ENCODE measurements around the gene USE1.
A peak's percentile ranks its signal among the peaks of the same experiment; 100 is the strongest.

USE1 gene

GRCh38 chr19:17205237-17206140, 9.7 kb upstream of the USE1 start:
- peak; percentile 70 for DNase-seq (ENCODE audit: low read depth, low spot score)

GRCh38 chr19:17206736-17207581, 8.2 kb upstream of the USE1 start:
- DNase-seq (ENCODE audit: low read depth, low spot score): no peak

DNA sequence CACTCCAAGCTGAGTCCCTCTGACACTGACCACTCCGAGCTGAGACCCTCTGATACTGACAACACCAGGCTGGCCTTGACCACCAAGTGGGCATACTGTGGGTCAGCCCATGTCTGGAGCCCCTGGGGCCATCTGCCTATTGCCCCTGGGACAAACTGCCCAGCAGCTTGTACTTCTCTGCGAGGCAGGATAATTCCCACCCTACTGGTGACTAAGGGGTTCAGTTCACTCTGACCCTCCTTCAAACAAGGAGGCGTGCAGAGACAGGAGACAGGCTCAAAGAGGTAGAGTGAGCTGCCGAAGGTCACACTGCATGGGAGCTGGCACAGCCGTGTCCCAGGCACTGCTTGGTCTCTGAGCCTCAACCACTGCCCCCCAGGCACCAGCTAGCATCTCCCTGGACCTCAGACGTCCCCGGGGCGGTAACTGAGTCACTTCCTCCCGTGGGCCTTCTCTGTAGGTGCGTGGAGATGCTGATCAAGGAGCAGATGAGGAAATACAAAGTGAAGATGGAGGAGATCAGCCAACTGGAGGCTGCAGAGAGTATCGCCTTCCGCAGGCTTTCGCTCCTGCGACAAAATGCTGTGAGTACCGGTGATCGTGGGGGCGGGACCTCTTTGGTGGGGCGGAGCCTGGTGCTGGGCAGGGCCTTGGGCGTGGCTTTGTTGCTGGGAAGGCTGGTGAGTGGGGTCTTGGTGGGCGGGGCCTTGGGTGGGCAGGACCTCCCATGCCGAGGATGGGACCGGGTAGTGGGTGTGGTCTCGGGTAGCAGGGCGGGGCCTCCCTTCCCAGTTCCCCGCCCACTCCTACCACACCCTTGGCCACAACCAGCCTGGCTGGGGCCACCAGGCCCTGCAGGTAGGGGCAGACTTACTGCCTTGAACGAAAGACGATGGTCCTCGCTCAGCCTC, 5.8 kb upstream of the USE1 start:
- DNase-seq (ENCODE audit: low read depth, low spot score): peak; percentile 42

- DNase-seq (ENCODE audit: low read depth, low spot score): no peak
Measured at GRCh38 chr19:17210296-17210695, 4.9 kb upstream of the USE1 start.

- no peak for DNase-seq (ENCODE audit: low read depth, low spot score)
Measured at GRCh38 chr19:17211547-17212446, 3.4 kb upstream of the USE1 start.

- no peak for DNase-seq (ENCODE audit: low read depth, low spot score)
Measured at GRCh38 chr19:17213334-17213733, 1.8 kb upstream of the USE1 start.

GRCh38 chr19:17214508-17215126, 540 bp upstream of the USE1 start:
- DNase-seq (ENCODE audit: low read depth, low spot score): peak; percentile 24

- DNase-seq (ENCODE audit: low read depth, low spot score): no peak
Measured at GRCh38 chr19:17216058-17216670, 1.0 kb downstream of the USE1 start.

DNA sequence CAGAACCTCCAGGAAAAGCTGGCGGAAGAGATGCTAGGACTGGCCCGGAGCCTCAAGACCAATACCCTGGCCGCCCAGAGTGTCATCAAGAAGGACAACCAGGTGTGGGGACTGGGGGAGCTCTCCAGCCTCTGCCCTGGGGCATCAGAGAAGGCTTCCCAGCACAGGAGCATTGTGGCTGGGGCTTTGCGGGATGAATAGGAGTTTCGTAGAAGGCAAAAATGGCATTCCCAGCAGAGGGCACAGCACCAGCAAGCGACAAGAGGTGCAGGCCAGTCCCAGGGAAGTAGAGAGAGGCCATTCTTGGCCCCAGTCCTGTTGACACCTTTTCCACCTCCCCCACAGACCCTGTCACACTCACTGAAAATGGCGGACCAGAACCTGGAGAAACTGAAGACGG, 4.1 kb downstream of the USE1 start:
- no peak for DNase-seq (ENCODE audit: low read depth, low spot score)

DNA sequence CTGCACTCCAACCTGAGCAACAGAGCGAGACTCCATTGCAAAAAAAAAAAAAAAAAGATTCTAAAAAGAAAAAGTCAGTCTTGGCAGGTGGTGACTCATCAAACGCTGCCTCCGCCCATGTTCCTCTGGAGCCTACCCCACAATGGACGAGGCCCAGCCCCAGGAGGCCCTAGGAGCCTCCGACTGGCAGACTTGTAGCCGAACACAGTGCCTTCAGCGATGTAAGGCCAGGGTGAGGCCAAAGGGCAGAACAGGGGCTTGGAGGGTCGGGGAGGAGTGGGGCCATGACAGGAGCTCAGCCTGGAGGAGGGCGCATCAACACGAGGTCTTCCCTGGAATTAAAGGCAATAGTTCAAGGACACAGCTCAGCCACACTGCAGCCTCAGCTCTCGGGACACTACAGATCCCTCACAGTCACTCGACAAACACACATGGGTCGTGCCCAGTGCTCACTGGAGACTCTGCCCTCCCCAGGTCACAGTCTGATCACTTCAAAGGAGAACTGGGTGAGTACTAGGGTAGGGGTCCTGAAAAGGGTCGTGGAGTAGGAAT, 5.1 kb downstream of the USE1 start:
- peak; percentile 83 for DNase-seq (ENCODE audit: low read depth, low spot score)

DNA sequence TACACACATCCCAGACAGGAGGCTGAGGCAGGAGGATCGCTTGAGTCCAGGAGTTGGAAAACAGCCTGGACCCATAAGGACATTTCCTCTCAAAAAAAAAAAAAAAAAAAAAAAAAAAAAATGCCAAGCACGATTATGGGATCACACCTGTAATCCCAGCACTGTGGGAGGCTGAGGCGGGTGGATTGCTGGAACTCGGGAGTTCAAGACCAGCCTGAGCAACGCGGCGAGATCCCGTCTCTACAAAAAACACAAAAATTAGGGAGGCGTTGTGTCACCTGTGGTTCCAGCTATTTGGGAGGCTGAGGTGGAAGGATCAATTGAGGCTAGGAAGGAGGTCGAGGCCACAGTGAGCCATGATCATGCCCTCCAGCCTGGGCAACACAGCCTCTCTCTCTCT, 9.9 kb downstream of the USE1 start:
- DNase-seq (ENCODE audit: low read depth, low spot score): no peak

- DNase-seq (ENCODE audit: low read depth, low spot score): peak; percentile 99
Measured at GRCh38 chr19:17226002-17226933, 11.1 kb downstream of the USE1 start, which contains the start of gene OCEL1. Gene OCEL1 (plus strand): TSS chr19:17226226. CDS start chr19:17226248, 22 bp downstream.

DNA sequence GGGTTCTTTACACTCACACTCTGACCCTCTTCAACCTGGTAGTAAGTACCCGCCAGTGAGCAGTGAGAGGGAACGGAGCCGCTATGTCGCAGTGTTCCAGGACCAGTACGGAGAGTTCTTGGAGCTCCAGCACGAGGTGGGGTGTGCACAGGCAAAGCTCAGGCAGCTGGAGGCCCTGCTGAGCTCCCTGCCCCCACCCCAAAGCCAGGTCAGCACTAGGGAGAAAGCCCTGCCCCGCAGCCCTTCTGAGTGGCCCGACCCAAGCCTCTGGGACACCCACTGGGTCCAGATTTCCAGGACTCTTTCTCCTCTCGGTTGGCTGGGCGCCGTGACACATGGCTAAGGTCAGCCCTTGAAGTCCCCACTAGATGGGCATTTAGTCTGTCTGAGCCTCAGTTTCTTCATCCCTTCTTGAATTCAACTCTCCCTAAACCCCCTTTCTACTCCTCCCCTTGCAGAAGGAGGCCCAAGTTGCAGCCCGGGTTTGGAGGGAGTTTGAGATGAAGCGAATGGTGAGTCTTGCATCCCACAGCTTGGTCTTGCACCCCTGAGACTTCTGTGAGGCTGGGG, 12.7 kb downstream of the USE1 start:
- no peak for DNase-seq (ENCODE audit: low read depth, low spot score)

GRCh38 chr19:17229890-17230289, 14.7 kb downstream of the USE1 start:
- no peak for DNase-seq (ENCODE audit: low read depth, low spot score)

- DNase-seq (ENCODE audit: low read depth, low spot score): no peak
Measured at GRCh38 chr19:17232258-17232657, 17.1 kb downstream of the USE1 start.

DNA sequence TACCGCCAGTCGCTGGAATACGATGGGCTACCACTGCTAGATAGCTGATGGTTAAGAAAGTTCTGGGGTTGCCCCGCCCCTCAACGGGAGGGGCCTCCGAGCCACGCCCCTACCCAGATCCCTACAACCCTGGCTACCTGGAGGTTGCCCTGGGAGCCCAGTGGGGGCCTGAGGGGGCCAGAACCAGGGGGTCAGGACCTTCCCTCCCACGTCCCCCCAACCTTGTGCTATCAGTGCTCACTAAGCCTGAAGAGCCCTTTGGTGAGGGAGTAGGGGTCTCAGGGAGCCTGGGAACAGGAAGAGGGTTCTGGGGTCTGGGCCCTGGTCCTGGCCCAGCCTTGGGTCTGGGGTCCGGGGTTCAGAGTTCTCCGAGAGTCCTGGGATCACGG, 19.7 kb downstream of the USE1 start:
- DNase-seq (ENCODE audit: low read depth, low spot score): peak; percentile 62

DNA sequence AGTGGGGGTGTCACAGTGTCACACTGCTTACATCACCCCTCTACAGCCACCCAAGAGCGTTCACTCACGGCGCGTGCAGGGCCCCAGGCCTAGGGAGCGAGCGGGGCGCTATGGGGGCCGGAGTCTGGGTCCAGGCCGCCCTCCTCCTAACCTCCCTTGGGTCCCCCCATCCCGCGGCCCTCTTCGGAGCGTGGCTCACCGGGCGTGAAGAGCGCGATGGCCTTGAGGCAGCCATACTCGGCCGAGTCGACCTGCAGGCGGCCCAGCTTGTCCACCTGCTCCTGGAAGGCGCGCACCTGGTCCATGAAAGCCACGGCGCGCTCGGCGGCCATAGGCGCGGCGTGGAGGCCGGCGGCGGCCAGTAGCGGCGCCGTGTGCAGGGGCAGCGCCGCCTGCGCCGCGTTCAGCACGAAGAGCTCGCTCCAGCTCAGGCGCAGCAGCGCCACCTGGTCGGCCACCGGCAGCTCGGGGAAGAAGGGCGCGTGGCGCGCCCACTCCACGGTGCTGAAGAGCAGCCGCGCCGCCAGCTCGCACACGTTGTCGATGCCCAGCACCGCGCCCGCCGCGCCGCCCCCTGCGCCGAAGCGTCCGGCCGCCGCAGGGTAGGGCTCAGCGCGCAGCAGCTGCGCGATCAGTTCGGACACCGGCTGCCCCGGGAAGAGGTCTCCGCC, 20.3 kb downstream of the USE1 start:
- peak; percentile 91 for DNase-seq (ENCODE audit: low read depth, low spot score)
